Measurements from ENCODE around the gene TNFRSF4. TPM values are rescaled to one million over a fixed set of nuclear protein-coding genes. Genes with fewer than 3 reads are reported as not detected.

The TNFRSF4 gene
- total RNA-seq, 4 donors from 2014 or later = 0.50 to 2.1 (median 0.93) TPM

DNA sequence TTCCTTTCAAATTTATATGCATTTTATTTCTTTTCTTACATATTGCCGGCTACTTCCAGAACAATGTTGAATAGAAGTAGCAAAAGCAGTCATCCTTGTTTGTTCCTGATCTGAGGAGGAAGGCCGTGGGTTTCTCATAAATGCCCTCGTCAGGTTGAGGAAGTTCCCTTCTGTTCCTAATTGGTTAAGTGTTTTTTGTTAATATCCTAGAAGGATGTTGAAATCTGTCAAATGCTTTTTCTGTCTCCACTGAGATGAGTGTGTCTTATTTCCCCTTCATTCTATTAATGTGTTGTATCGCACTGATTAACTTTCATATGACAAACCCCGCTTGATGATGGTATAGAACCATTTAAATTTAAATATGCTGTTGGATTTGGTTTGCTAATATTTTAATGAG lies 24.8 kb downstream of the TNFRSF4 start:
- no peak for DNase-seq (ENCODE audit: extremely low spot score)
- no peaks in the 10 kb centered on the region for H3K36me3 ChIP-seq
- peaks cover 0 to 8% (median 0%) of the 10 kb centered on the region in 4 donors for H3K27me3 ChIP-seq
- H3K4me1 ChIP-seq = no peaks in the 10 kb centered on the region
- no peak overlapping the region for H3K4me3 ChIP-seq
- TF ChIP-seq POLR2A (IDR thresholded peaks at IDR 0.05; ENCODE audit: low read depth) (no peak), POLR2AphosphoS5 (IDR thresholded peaks at IDR 0.05) (no peak), CTCF (IDR thresholded peaks at IDR 0.05) (no peak), EP300 (IDR thresholded peaks at IDR 0.05) (no peak)
- no peaks in the 10 kb centered on the region for H3K9me3 ChIP-seq
- no peak overlapping the region for H3K27ac ChIP-seq (replicated peaks in 1 of 4)
- WGBS = 77% methylated on average over 5 of the region's 5 CpGs
- intact Hi-C loops (cut with DNase I) = no loop called here

DNA sequence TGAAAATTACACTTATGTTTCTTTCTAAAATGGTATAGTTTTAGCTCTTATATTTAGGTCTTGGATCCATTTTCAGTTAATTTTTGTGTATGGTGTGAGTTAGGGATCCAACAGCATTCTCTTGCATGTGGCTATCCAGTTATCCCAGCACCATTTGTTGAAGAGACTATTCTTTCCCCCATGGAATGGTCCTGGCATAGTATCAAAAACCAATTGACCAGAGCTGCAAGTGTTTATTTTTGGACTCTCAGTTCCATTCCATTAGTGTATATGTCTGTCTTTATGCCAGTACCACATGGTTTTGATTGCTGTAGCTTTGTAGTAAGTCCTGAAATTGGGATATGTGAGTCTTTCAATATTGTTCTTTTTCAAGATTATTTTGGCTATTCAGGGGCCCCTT lies 26.0 kb downstream of the TNFRSF4 start:
- TF ChIP-seq EP300 (IDR thresholded peaks at IDR 0.05) (no peak), CTCF (IDR thresholded peaks at IDR 0.05) (no peak), POLR2AphosphoS5 (IDR thresholded peaks at IDR 0.05) (no peak), POLR2A (IDR thresholded peaks at IDR 0.05; ENCODE audit: low read depth) (no peak)
- intact Hi-C loops (cut with DNase I) = no loop called here
- Histone ChIP-seq H3K4me3 (no peak overlapping the region), H3K9me3 (no peaks in the 10 kb centered on the region), H3K27ac (replicated peaks in 1 of 4) (no peak overlapping the region), H3K27me3 (peaks cover 0 to 5% (median 0%) of the 10 kb centered on the region in 4 donors), H3K36me3 (no peaks in the 10 kb centered on the region), H3K4me1 (peaks cover 0 to 2% (median 0%) of the 10 kb centered on the region in 4 donors)
- no peak for DNase-seq (ENCODE audit: extremely low spot score)

- intact Hi-C loops (cut with DNase I) = no loop called here
- no peak for DNase-seq (ENCODE audit: extremely low spot score)
- no peaks in the 10 kb centered on the region for H3K36me3 ChIP-seq
- peaks cover 0 to 32% (median under 1%) of the 10 kb centered on the region in 4 donors for H3K27me3 ChIP-seq
- peaks cover 0 to 7% (median 4%) of the 10 kb centered on the region in 4 donors for H3K4me1 ChIP-seq
- TF ChIP-seq POLR2AphosphoS5 (IDR thresholded peaks at IDR 0.05) = no peak
- no peak for TF ChIP-seq POLR2A (IDR thresholded peaks at IDR 0.05; ENCODE audit: low read depth)
- no peak for TF ChIP-seq CTCF (IDR thresholded peaks at IDR 0.05)
- TF ChIP-seq EP300 (IDR thresholded peaks at IDR 0.05) = no peak
- H3K27ac ChIP-seq (replicated peaks in 1 of 4) = no peak overlapping the region
- H3K9me3 ChIP-seq = no peaks in the 10 kb centered on the region
- 78% methylated on average over 16 of the region's 31 CpGs for WGBS
- no peak overlapping the region for H3K4me3 ChIP-seq
Measured at GRCh38 chr1:1185101-1185765, 28.7 kb downstream of the TNFRSF4 start.

GRCh38 chr1:1183833-1184775 lies 29.8 kb downstream of the TNFRSF4 start:
- intact Hi-C loops (cut with DNase I) = no loop called here
- no peak for DNase-seq (ENCODE audit: extremely low spot score)
- H3K27me3 ChIP-seq = peaks cover 0 to 43% (median 4%) of the 10 kb centered on the region in 4 donors
- no peak overlapping the region for H3K4me3 ChIP-seq
- peaks cover 0 to 7% (median 4%) of the 10 kb centered on the region in 4 donors for H3K4me1 ChIP-seq
- H3K9me3 ChIP-seq = no peaks in the 10 kb centered on the region
- H3K36me3 ChIP-seq = no peaks in the 10 kb centered on the region
- TF ChIP-seq POLR2A (IDR thresholded peaks at IDR 0.05; ENCODE audit: low read depth) (no peak), EP300 (IDR thresholded peaks at IDR 0.05) (no peak), CTCF (IDR thresholded peaks at IDR 0.05) (no peak), POLR2AphosphoS5 (IDR thresholded peaks at IDR 0.05) (no peak)
- WGBS = 85% methylated on average over 20 of the region's 33 CpGs
- H3K27ac ChIP-seq (replicated peaks in 1 of 4) = no peak overlapping the region

Measured in esophagus muscularis mucosa (tissue), 4 donors.